ENCODE data around the gene VPS13A.

- no peak for TF ChIP-seq YY1 (IDR thresholded peaks at IDR 0.05; ENCODE audit: insufficient read depth, insufficient read length)
- no peak for TF ChIP-seq ZNF274 (IDR thresholded peaks at IDR 0.05; ENCODE audit: low read depth, low read length)
These were observed 32.8 kb downstream of the VPS13A start for GRCh38 chr9:77210116-77210515.

Data from NT2/D1 (cell line).